ENCODE measurements around the gene UMAD1.

DNA sequence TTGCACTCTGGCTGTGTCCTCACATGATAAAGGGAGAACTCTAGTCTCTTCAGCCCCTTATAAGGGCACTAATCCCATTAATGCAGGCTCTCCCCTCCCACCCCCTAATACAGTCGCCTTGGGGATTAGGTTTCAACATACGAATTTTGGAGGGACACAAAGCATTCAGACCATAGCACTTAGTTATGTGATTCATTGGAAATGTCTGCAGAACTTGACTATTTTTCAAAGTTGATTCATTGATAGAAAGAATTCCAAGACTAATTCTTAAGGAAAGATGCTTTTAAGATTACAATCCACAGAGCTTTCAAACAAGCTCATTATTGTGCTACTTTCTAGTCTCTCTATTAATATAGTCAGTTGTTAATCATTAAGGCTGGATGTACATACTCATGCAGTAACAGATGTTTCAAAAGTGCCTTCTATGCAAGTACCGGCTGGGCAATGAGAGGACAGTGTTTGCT, 163.2 kb downstream of the UMAD1 start:
- TF ChIP-seq POLR2A (IDR thresholded peaks at IDR 0.05; ENCODE audit: low read depth, low read length) (no peak), POLR2AphosphoS5 (IDR thresholded peaks at IDR 0.05; ENCODE audit: low read depth, low read length) (no peak), TAF1 (IDR thresholded peaks at IDR 0.05; ENCODE audit: borderline replicate concordance, low read depth, low read length) (no peak)
